WTC11 (cell line): ENCODE results near the gene SMYD3. TPM values are rescaled to one million over a fixed set of nuclear protein-coding genes. Genes with fewer than 3 reads are reported as not detected.

ENCODE experiments used
- ATAC-seq: fragments of 200-7000 bp; cut with Tn5 transposase; 2 replicates; pipeline ENCODE4 v1.10.0; 2021; ENCODE audit warnings: mild to moderate bottlenecking, moderate library complexity
- CTCF ChIA-PET: fragments of 300-600 bp; sonication (Branson Sonifier 250); formaldehyde crosslinking; loops from one replicate; lab custom pipeline; 2021; ENCODE audit warnings: antibody characterized with exemption; lab: Charles Lee
- POLR2A ChIA-PET: fragments of 350-600 bp; sonication (Branson Sonifier 250); formaldehyde crosslinking; loops from one replicate; lab custom pipeline; 2021; ENCODE audit warnings: antibody characterized with exemption; lab: Charles Lee
- DNase-seq: peaks from one replicate; pipeline ENCODE4 v3.0.0; 2021; ENCODE audit warnings: low spot score
- H3K27ac Mint-ChIP-seq: 2 replicates; pipeline ENCODE4 v1.8.0; 2021; ENCODE audit warnings: mixed read lengths
- H3K27me3 Mint-ChIP-seq: 2 replicates; pipeline ENCODE4 v1.8.0; 2021; ENCODE audit warnings: low read depth, mild to moderate bottlenecking, moderate library complexity, mixed read lengths
- H3K36me3 Mint-ChIP-seq: 2 replicates; pipeline ENCODE4 v1.8.0; 2021; ENCODE audit warnings: mixed read lengths
- H3K4me1 Mint-ChIP-seq: 2 replicates; pipeline ENCODE4 v1.8.0; 2022; ENCODE audit warnings: mixed read lengths
- H3K4me3 Mint-ChIP-seq: 2 replicates; pipeline ENCODE4 v1.8.0; 2021; ENCODE audit warnings: mild to moderate bottlenecking, moderate library complexity, mixed read lengths
- H3K9me3 Mint-ChIP-seq: 2 replicates; pipeline ENCODE4 v1.8.0; 2021; ENCODE audit warnings: mixed read lengths
- AR ChIP-seq: fragments of 250-450 bp; sonication (Bioruptor Pico); IDR thresholded peaks from 2 replicates; pipeline ENCODE4 v1.9.0; 2021; ENCODE audit warnings: mild to moderate bottlenecking
- ATF1 ChIP-seq: sonication (generic); formaldehyde crosslinking; IDR thresholded peaks from 2 replicates; pipeline ENCODE4 v1.8.1; 2023; ENCODE audit warnings: mild to moderate bottlenecking, moderate library complexity, missing genetic modification reagents
- ATF6 ChIP-seq: sonication (generic); formaldehyde crosslinking; IDR thresholded peaks from 2 replicates; pipeline ENCODE4 v1.8.1; 2023; ENCODE audit warnings: mild to moderate bottlenecking, missing genetic modification reagents
- E2F4 ChIP-seq: sonication (generic); formaldehyde crosslinking; IDR thresholded peaks from 2 replicates; pipeline ENCODE4 v1.8.1; 2022; ENCODE audit warnings: low read depth, mild to moderate bottlenecking, moderate library complexity, missing genetic modification reagents, borderline replicate concordance
- GABPB1 ChIP-seq: sonication (generic); formaldehyde crosslinking; IDR thresholded peaks from 2 replicates; pipeline ENCODE4 v1.8.1; 2023; ENCODE audit warnings: mild to moderate bottlenecking, missing genetic modification reagents
- MAX ChIP-seq: sonication (generic); formaldehyde crosslinking; IDR thresholded peaks from 2 replicates; pipeline ENCODE4 v1.8.0; 2022; ENCODE audit warnings: mild to moderate bottlenecking, missing genetic modification reagents
- NFATC4 ChIP-seq: fragments of 250-450 bp; sonication (Bioruptor Pico); IDR thresholded peaks from 2 replicates; pipeline ENCODE4 v1.9.0; 2021; ENCODE audit warnings: mild to moderate bottlenecking
- NFYB ChIP-seq: sonication (generic); formaldehyde crosslinking; conservative IDR thresholded peaks from 2 replicates; pipeline ENCODE4 v1.8.0; 2022; ENCODE audit warnings: low read depth, missing genetic modification reagents
- PRDM15 ChIP-seq: sonication (generic); formaldehyde crosslinking; IDR thresholded peaks from 2 replicates; pipeline ENCODE4 v1.8.0; 2022; ENCODE audit warnings: missing genetic modification reagents
- TP53 ChIP-seq: sonication (generic); formaldehyde crosslinking; IDR thresholded peaks from 2 replicates; pipeline ENCODE4 v1.8.1; 2023; ENCODE audit warnings: mild to moderate bottlenecking, missing genetic modification reagents
- USF2 ChIP-seq: sonication (generic); formaldehyde crosslinking; IDR thresholded peaks from 2 replicates; pipeline ENCODE4 v1.8.1; 2023; ENCODE audit warnings: mild to moderate bottlenecking, missing genetic modification reagents, moderate library complexity
- ZNF263 ChIP-seq: sonication (generic); formaldehyde crosslinking; IDR thresholded peaks from 2 replicates; pipeline ENCODE4 v1.8.1; 2022; ENCODE audit warnings: low read depth, mild to moderate bottlenecking, moderate library complexity, missing genetic modification reagents
- ZNF425 ChIP-seq: fragments of 250-450 bp; sonication (Bioruptor Pico); conservative IDR thresholded peaks from 2 replicates; pipeline ENCODE4 v1.9.0; 2021; ENCODE audit warnings: mild to moderate bottlenecking
- ZNF512 ChIP-seq: sonication (generic); formaldehyde crosslinking; IDR thresholded peaks from 2 replicates; pipeline ENCODE4 v1.8.1; 2022; ENCODE audit warnings: missing genetic modification reagents, borderline replicate concordance
- total RNA-seq: library from RNA; stranded (reverse); gene quantifications from 3 replicates; pipeline ENCODE4 v1.2.3, GENCODE V29; 2021

The SMYD3 gene
- total RNA-seq, 1 experiment from 2014 or later, result 21.4 TPM

- TF ChIP-seq NFATC4 (no peak), ATF1 (CRISPR knock-in tag) (no peak), USF2 (CRISPR knock-in tag) (no peak), GABPB1 (no peak), ZNF263 (CRISPR knock-in tag) (no peak)
These were observed 392.7 kb downstream of the SMYD3 start (continued) for GRCh38 chr1:246114369-246114768.

- ChIA-PET POLR2A (no interaction called here), CTCF (no interaction called here)
- TF ChIP-seq E2F4 (CRISPR knock-in tag) (no peak), ZNF425 (CRISPR knock-in tag) (no peak), ZNF512 (CRISPR knock-in tag) (no peak), ZNF263 (CRISPR knock-in tag) (no peak), PRDM15 (CRISPR knock-in tag) (no peak), AR (no peak), MAX (no peak), NFYB (CRISPR knock-in tag) (no peak), TP53 (CRISPR knock-in tag) (no peak), GABPB1 (no peak), ATF6 (no peak)
- no peak overlapping the region for H3K4me3 Mint-ChIP-seq
- no peaks in the 10 kb centered on the region for H3K27me3 Mint-ChIP-seq
- ATAC-seq (no peak), DNase-seq (no peak)
- H3K27ac Mint-ChIP-seq, result peak overlapping the region; percentile 42
- peaks cover 12% of the 10 kb centered on the region for H3K4me1 Mint-ChIP-seq
- H3K9me3 Mint-ChIP-seq, result peaks cover 23% of the 10 kb centered on the region
- H3K36me3 Mint-ChIP-seq, result peaks cover 16% of the 10 kb centered on the region
These were observed 393.5 kb downstream of the SMYD3 start for GRCh38 chr1:246113555-246114095.
